ENCODE data around the gene MYEOV. TPM values are rescaled to one million over a fixed set of nuclear protein-coding genes. Genes with fewer than 3 reads are reported as not detected.

Gene MYEOV
- total RNA-seq, 4 donors from 2014 or later, result 4.8 to 26.7 (median 9.4) TPM

GRCh38 chr11:69318093-69318420 lies 24.1 kb downstream of the MYEOV start:
- no peak overlapping the region for H3K4me3 ChIP-seq
- WGBS, 2 donors, result 44 to 63% methylated on average over 1 of the region's 1 CpG
- DNase-seq (ENCODE audit: low spot score in 2 of 2), result no peak
- H3K27me3 ChIP-seq, result no peaks in the 10 kb centered on the region
- peaks cover 0 to 3% (median 0%) of the 10 kb centered on the region in 4 donors for H3K4me1 ChIP-seq
- peaks cover 0 to 19% (median 0%) of the 10 kb centered on the region in 4 donors for H3K9me3 ChIP-seq
- TF ChIP-seq EP300 (IDR thresholded peaks at IDR 0.05), result no peak
- TF ChIP-seq POLR2A (IDR thresholded peaks at IDR 0.05), result no peak
- no peak for TF ChIP-seq CTCF (IDR thresholded peaks at IDR 0.05)
- no peak overlapping the region for H3K27ac ChIP-seq
- H3K36me3 ChIP-seq, result no peaks in the 10 kb centered on the region

- Histone ChIP-seq H3K4me3 (no peak overlapping the region), H3K27ac (no peak overlapping the region), H3K4me1 (no peaks in the 10 kb centered on the region), H3K9me3 (peaks cover 0 to 19% (median 0%) of the 10 kb centered on the region in 4 donors), H3K27me3 (no peaks in the 10 kb centered on the region), H3K36me3 (no peaks in the 10 kb centered on the region)
- TF ChIP-seq CTCF (IDR thresholded peaks at IDR 0.05), result no peak
- TF ChIP-seq EP300 (IDR thresholded peaks at IDR 0.05), result no peak
- WGBS, 2 donors, result 83 to 88% methylated on average over 12 to 13 of the region's 13 CpGs
- DNase-seq (ENCODE audit: low spot score in 2 of 2), result no peak
These were observed 25.5 kb downstream of the MYEOV start for GRCh38 chr11:69319255-69320106.

- H3K4me1 ChIP-seq, result no peaks in the 10 kb centered on the region
- no peaks in the 10 kb centered on the region for H3K27me3 ChIP-seq
- H3K27ac ChIP-seq, result no peak overlapping the region
- TF ChIP-seq CTCF (IDR thresholded peaks at IDR 0.05) (no peak), POLR2A (IDR thresholded peaks at IDR 0.05) (no peak), EP300 (IDR thresholded peaks at IDR 0.05) (no peak)
- DNase-seq (ENCODE audit: low spot score in 2 of 2), result no peak
- H3K36me3 ChIP-seq, result no peaks in the 10 kb centered on the region
- H3K4me3 ChIP-seq, result no peak overlapping the region
- H3K9me3 ChIP-seq, result peaks cover 0 to 19% (median 0%) of the 10 kb centered on the region in 4 donors
- WGBS, 2 donors, result 84 to 86% methylated on average over 7 of the region's 7 CpGs
These were observed 26.4 kb downstream of the MYEOV start for GRCh38 chr11:69320326-69320725.

GRCh38 chr11:69320756-69321741 lies 27.1 kb downstream of the MYEOV start:
- 82 to 87% methylated on average over 10 of the region's 10 CpGs for WGBS, 2 donors
- H3K4me3 ChIP-seq, result no peak overlapping the region
- no peak overlapping the region for H3K27ac ChIP-seq
- no peaks in the 10 kb centered on the region for H3K4me1 ChIP-seq
- TF ChIP-seq CTCF (IDR thresholded peaks at IDR 0.05) (no peak), EP300 (IDR thresholded peaks at IDR 0.05) (no peak), POLR2A (IDR thresholded peaks at IDR 0.05) (no peak)
- no peak for DNase-seq (ENCODE audit: low spot score in 2 of 2)
- no peaks in the 10 kb centered on the region for H3K27me3 ChIP-seq
- H3K36me3 ChIP-seq, result no peaks in the 10 kb centered on the region
- H3K9me3 ChIP-seq, result peaks cover 0 to 19% (median 0%) of the 10 kb centered on the region in 4 donors
